ENCODE measurements around the gene BBLN. TPM values are rescaled to one million over a fixed set of nuclear protein-coding genes. Genes with fewer than 3 reads are reported as not detected.
"Not testable (repeated sequence)": the region's sequence is repeated elsewhere in the genome, so short reads cannot be mapped to it uniquely, and the experiment has no call there.

BBLN gene
- total RNA-seq = 10 to 100 TPM; 77.6 to 90.9 TPM

GRCh38 chr9:128159784-128160602 is at the start of gene BBLN:
Gene BBLN (plus strand): TSS chr9:128160265. CDS start chr9:128160408, 143 bp downstream.
- Mint-ChIP-seq H3K4me1 (peaks cover 15% of the 10 kb centered on the region), H3K36me3 (peaks cover 4% of the 10 kb centered on the region), H3K27ac (peak within 1 kb of the TSS; percentile 91), H3K9me3 (no peaks in the 10 kb centered on the region), H3K27me3 (no peaks in the 10 kb centered on the region), H3K4me3 (peak within 1 kb of the TSS; percentile 82)
- DNase-seq (peak; percentile 92), ATAC-seq (ENCODE audit: low read depth) (peak; percentile 87)
- POLR2A ChIA-PET = interaction anchor here (0.7 to 2.7 kb wide), 11 partner anchors 18 to 236 kb away, joined by 3 to 22 read pairs (median 3); partner anchors contain the start of genes CIZ1, GOLGA2 and SWI5

- not testable (repeated sequence) for DNase-seq; H3K27me3 Mint-ChIP-seq; ATAC-seq (ENCODE audit: low read depth); H3K4me3 Mint-ChIP-seq; H3K4me1 Mint-ChIP-seq; H3K36me3 Mint-ChIP-seq; H3K9me3 Mint-ChIP-seq
- H3K27ac Mint-ChIP-seq = peak overlapping the region; percentile 34
- POLR2A ChIA-PET = interaction anchor here (0.7 kb wide), 1 partner anchor 168 kb away, joined by 3 read pairs; no protein-coding TSS in a partner anchor
Measured at GRCh38 chr9:128111726-128112125, 48.3 kb upstream of the BBLN start.

GRCh38 chr9:128113526-128114325 is 46.3 kb upstream of the BBLN start:
- POLR2A ChIA-PET = no interaction called here
- Mint-ChIP-seq H3K9me3 (no peaks in the 10 kb centered on the region), H3K27me3 (no peaks in the 10 kb centered on the region), H3K4me1 (peaks cover 8% of the 10 kb centered on the region), H3K4me3 (no peak overlapping the region), H3K36me3 (peaks cover 6% of the 10 kb centered on the region), H3K27ac (no peak overlapping the region)
- DNase-seq (no peak), ATAC-seq (ENCODE audit: low read depth) (no peak)

DNA sequence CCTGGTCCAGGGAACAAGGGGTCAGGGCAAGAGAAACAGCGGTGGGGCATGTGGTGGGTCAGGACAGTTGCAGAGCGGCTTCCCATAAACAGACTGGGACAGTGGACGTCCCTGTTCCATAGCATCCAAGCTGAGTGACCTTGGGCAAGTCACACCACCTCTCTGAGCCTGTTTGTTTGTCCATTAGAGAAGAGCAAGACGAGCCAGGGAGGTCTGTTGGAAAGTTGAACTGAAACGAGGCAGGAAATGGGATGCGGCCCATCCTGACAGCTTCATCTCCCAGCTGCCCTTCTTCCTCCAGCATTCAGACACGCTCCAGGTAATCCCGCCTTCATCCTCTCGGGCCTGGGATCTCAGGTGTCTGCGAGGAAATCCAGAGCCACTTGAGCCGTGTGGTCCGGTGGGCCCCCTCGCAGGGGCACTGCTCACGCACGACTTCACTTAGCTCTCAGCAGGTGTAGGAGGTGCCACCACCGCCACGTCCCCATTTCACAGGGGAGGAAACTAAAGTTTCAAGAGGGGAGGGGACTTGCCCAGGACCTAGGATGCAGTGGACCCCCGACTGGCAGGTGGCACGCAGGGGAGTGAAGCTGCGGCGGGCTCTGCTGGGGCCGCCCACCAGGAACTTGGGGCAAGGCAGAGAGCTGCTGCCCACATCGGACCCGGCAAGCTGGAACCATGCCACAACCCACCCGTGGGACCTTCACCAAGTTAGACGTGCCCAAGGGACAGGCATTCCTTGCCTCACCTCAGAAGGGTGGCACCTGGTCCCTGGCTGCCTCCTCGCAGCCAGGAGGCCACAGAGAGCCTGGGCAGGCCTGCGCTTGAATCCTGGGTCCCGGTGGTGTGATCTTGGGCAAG is 45.5 kb upstream of the BBLN start:
- no peaks in the 10 kb centered on the region for H3K27me3 Mint-ChIP-seq
- peaks cover 6% of the 10 kb centered on the region for H3K36me3 Mint-ChIP-seq
- H3K27ac Mint-ChIP-seq = no peak overlapping the region
- no peaks in the 10 kb centered on the region for H3K9me3 Mint-ChIP-seq
- H3K4me1 Mint-ChIP-seq = peaks cover 8% of the 10 kb centered on the region
- POLR2A ChIA-PET = no interaction called here
- H3K4me3 Mint-ChIP-seq = no peak overlapping the region
- ATAC-seq (ENCODE audit: low read depth) = no peak
- DNase-seq = no peak

- H3K27me3 Mint-ChIP-seq = no peaks in the 10 kb centered on the region
- H3K9me3 Mint-ChIP-seq = no peaks in the 10 kb centered on the region
- H3K36me3 Mint-ChIP-seq = peaks cover 6% of the 10 kb centered on the region
- H3K4me1 Mint-ChIP-seq = peaks cover 8% of the 10 kb centered on the region
- H3K27ac Mint-ChIP-seq = no peak overlapping the region
- DNase-seq = no peak
- H3K4me3 Mint-ChIP-seq = no peak overlapping the region
- POLR2A ChIA-PET = no interaction called here
- ATAC-seq (ENCODE audit: low read depth) = no peak
Measured at GRCh38 chr9:128115187-128116103, 44.6 kb upstream of the BBLN start.

GRCh38 chr9:128116104-128117083 is 43.7 kb upstream of the BBLN start:
- DNase-seq = no peak
- H3K27me3 Mint-ChIP-seq = no peaks in the 10 kb centered on the region
- H3K4me1 Mint-ChIP-seq = peaks cover 8% of the 10 kb centered on the region

DNA sequence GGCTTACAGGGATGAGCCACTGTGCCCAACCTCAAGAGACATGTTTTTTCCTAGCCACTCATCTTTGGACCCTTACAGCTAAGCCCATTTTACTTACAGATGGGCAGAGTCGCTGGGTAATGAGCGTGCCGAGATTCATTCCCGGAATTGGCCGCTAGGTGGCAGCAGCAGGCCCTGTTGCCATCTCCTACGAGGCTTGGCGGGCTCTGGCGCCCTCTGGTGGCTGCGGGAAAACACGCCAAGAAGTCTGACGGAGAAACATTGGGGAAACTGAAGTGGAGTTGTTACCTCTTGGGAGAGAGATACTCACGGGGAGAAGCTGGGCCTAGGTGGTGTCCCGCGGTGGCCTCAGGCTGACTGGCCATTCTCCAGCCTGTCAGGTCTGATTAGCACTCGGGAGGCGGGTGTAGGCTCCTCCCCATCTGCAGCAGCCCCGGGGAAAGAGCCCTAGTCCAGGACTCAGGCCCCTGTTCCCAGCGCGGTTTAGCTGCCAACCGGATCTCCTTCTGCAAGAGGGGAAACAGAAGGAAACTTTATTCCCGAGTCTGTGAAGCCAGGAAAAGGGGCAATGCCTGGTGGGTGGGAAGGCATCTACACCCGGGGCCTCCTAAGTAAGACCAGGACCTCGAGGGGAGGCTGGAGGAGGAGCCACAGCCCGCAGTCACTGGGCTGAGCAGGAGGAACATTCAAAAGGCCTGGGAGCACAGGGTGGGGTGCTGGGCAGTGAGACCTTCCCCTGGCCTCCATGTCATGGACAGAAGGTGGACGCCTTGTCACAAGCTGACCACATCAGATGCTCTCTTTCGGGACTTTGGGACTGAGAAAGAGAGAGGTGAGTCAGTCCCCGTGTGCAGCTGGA is 42.2 kb upstream of the BBLN start:
- Mint-ChIP-seq H3K4me3 (no peak overlapping the region), H3K27ac (peak overlapping the region; percentile 21), H3K36me3 (peaks cover 3% of the 10 kb centered on the region), H3K4me1 (peaks cover 8% of the 10 kb centered on the region), H3K9me3 (no peaks in the 10 kb centered on the region), H3K27me3 (no peaks in the 10 kb centered on the region)
- POLR2A ChIA-PET = interaction anchor here (0.8 to 1.7 kb wide), 2 partner anchors 10 to 56 kb away, joined by 3 to 7 read pairs; no protein-coding TSS in a partner anchor
- DNase-seq (peak; percentile 99), ATAC-seq (ENCODE audit: low read depth) (peak; percentile 82)

More at GRCh38 chr9:128116104-128117083, 43.7 kb upstream of the BBLN start:
- POLR2A ChIA-PET = no interaction called here
- peaks cover 6% of the 10 kb centered on the region for H3K36me3 Mint-ChIP-seq
- H3K27ac Mint-ChIP-seq = no peak overlapping the region
- H3K4me3 Mint-ChIP-seq = no peak overlapping the region
- H3K9me3 Mint-ChIP-seq = no peaks in the 10 kb centered on the region
- no peak for ATAC-seq (ENCODE audit: low read depth)

DNA sequence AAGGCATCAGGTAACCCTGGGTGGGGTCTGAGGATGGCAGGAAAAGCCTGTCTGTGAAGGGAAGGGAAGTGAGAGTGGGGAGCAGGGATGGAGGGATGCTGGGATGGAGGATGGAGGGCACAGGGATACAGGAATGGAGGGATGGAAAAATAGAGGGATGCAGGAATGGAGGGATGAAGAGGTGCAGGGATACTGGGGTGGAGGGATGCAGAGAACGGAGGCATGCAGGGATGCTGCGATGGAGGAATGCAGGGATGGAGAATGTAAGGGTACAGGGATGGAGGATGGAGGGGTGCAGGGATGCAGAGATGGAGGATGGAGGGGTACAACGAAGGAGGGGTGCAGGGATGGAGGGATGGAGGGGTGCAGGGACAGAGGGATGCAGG is 41.6 kb upstream of the BBLN start:
- Mint-ChIP-seq H3K4me3 (no peak overlapping the region), H3K36me3 (peaks cover 3% of the 10 kb centered on the region), H3K4me1 (peaks cover 8% of the 10 kb centered on the region), H3K27me3 (no peaks in the 10 kb centered on the region), H3K9me3 (no peaks in the 10 kb centered on the region), H3K27ac (no peak overlapping the region)
- ATAC-seq (ENCODE audit: low read depth) (no peak), DNase-seq (no peak)
- POLR2A ChIA-PET = interaction anchor here (1.7 kb wide), 1 partner anchor 10 kb away, joined by 7 read pairs; no protein-coding TSS in a partner anchor

- Mint-ChIP-seq H3K4me1 (peaks cover 8% of the 10 kb centered on the region), H3K4me3 (no peak overlapping the region)
- POLR2A ChIA-PET = no interaction called here
Measured at GRCh38 chr9:128118971-128119665, 40.9 kb upstream of the BBLN start.

GRCh38 chr9:128120061-128120740 is 39.9 kb upstream of the BBLN start:
- POLR2A ChIA-PET = interaction anchor here (0.6 to 1.0 kb wide), 3 partner anchors 38 to 1201 kb away, joined by 3 to 5 read pairs (median 3); no protein-coding TSS in a partner anchor

More at GRCh38 chr9:128118971-128119665, 40.9 kb upstream of the BBLN start:
- no peaks in the 10 kb centered on the region for H3K27me3 Mint-ChIP-seq
- H3K9me3 Mint-ChIP-seq = no peaks in the 10 kb centered on the region
- ATAC-seq (ENCODE audit: low read depth) = no peak
- peaks cover 4% of the 10 kb centered on the region for H3K36me3 Mint-ChIP-seq
- no peak overlapping the region for H3K27ac Mint-ChIP-seq
- DNase-seq = no peak

More at GRCh38 chr9:128120061-128120740, 39.9 kb upstream of the BBLN start:
- Mint-ChIP-seq H3K27ac (no peak overlapping the region), H3K4me3 (no peak overlapping the region), H3K4me1 (peaks cover 13% of the 10 kb centered on the region), H3K36me3 (peaks cover 4% of the 10 kb centered on the region), H3K27me3 (no peaks in the 10 kb centered on the region), H3K9me3 (no peaks in the 10 kb centered on the region)
- no peak for DNase-seq
- ATAC-seq (ENCODE audit: low read depth) = no peak
